ENCODE measurements around the gene UBE2Q1. TPM values are rescaled to one million over a fixed set of nuclear protein-coding genes. Genes with fewer than 3 reads are reported as not detected.

UBE2Q1 gene
- polyA plus RNA-seq, 1 donor (not counting 4 experiments of a cell fraction or from before 2014, with no cell fraction given), result 17.6 TPM

DNA sequence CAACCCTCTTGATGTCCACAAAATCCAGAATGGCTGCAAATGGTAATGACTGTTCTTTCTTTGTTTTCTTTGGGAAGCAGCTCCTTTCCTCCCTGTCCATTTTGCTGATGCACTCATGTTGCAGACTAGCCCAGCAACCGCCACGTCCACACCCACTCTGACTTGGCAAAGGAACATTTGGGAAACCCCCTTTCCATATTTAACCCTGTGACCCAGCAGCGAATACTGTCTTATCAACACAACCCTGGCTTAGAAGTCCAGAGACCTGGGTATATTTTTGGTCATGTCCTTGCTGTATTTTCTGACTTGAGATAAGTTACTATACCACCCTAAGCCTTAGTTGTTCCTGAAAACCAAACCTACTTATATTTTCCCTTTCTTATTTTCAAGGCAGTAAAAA, 38.1 kb downstream of the UBE2Q1 start:
- H3K4me2 ChIP-seq (ENCODE audit: control insufficient read depth, extremely low read depth, insufficient read depth, low read depth, low read length), result no peak overlapping the region
- peak overlapping the region; percentile 78 for H2AFZ ChIP-seq (ENCODE audit: control insufficient read depth, low read length)
- DNase-seq (ENCODE audit: low read depth, low spot score) (no peak), FAIRE-seq (no peak)
- H3K27ac ChIP-seq (ENCODE audit: control insufficient read depth, insufficient read depth, low read length), result no peak overlapping the region
- H3K9ac ChIP-seq (ENCODE audit: control insufficient read depth, extremely low read depth, insufficient read depth, low read length), result no peak overlapping the region
- no peak overlapping the region for H3K4me3 ChIP-seq (ENCODE audit: control insufficient read depth in 2 of 3, extremely low read depth in 1 of 3, insufficient read depth in 2 of 3, low read depth in 1 of 3, low read length in 3 of 3)
- peaks cover 2% of the 10 kb centered on the region for H3K27me3 ChIP-seq (ENCODE audit: control insufficient read depth, extremely low read depth, insufficient read depth, low read length)
- H4K20me1 ChIP-seq (ENCODE audit: control insufficient read depth, extremely low read depth, insufficient read depth, low read length), result no peaks in the 10 kb centered on the region
- no peaks in the 10 kb centered on the region for H3K9me1 ChIP-seq (ENCODE audit: control insufficient read depth, extremely low read depth, insufficient read depth, low read length)
- no peaks in the 10 kb centered on the region for H3K9me3 ChIP-seq (ENCODE audit: control insufficient read depth, low read depth, low read length)
- TF ChIP-seq, protein P1, sequence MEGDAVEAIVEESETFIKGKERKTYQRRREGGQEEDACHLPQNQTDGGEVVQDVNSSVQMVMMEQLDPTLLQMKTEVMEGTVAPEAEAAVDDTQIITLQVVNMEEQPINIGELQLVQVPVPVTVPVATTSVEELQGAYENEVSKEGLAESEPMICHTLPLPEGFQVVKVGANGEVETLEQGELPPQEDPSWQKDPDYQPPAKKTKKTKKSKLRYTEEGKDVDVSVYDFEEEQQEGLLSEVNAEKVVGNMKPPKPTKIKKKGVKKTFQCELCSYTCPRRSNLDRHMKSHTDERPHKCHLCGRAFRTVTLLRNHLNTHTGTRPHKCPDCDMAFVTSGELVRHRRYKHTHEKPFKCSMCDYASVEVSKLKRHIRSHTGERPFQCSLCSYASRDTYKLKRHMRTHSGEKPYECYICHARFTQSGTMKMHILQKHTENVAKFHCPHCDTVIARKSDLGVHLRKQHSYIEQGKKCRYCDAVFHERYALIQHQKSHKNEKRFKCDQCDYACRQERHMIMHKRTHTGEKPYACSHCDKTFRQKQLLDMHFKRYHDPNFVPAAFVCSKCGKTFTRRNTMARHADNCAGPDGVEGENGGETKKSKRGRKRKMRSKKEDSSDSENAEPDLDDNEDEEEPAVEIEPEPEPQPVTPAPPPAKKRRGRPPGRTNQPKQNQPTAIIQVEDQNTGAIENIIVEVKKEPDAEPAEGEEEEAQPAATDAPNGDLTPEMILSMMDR (optimal IDR thresholded peaks at IDR 0.05 in 1 of 3, IDR thresholded peaks at IDR 0.05 in 1 of 3, conservative IDR thresholded peaks at IDR 0.05 in 1 of 3; ENCODE audit: extremely low read depth in 1 of 3, insufficient read depth in 2 of 3, low read length in 3 of 3), result no peak
- no peak for TF ChIP-seq EZH2 (IDR thresholded peaks at IDR 0.05; ENCODE audit: low read length)
- peaks cover 12% of the 10 kb centered on the region for H3K4me1 ChIP-seq (ENCODE audit: control insufficient read depth, extremely low read depth, insufficient read depth, low read length)
- dilution Hi-C loops (cut with MboI; ENCODE audit: extremely low pct_ligation_motif_present, low sequenced_read_pairs), result no loop called here
- H3K79me2 ChIP-seq (ENCODE audit: control insufficient read depth, insufficient read depth, low read length), result no peaks in the 10 kb centered on the region
- no peaks in the 10 kb centered on the region for H3K36me3 ChIP-seq (ENCODE audit: control insufficient read depth in 2 of 2, extremely low read depth in 1 of 2, insufficient read depth in 2 of 2, low read length in 2 of 2)

DNA sequence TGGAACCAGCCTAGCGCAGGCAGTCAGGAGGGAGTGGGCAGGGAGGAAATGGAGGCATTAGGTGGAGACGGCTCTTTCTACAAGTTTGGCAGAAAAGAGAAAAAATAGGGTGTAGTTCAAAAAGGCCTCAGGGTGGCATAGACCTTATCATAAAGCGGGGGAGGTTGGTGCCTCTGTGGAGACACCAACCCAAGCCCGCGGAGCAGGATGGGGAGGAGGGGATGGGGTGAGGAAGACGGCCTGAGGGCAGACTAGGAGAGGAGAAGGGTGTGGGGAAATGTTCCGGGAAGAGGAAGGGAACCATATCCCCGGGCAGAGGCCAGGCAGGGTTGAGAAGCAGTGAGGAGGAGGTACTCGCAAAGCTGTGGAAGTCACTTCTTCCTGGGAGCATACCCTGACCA, 38.9 kb downstream of the UBE2Q1 start:
- DNase-seq (ENCODE audit: low read depth, low spot score) (no peak), FAIRE-seq (no peak)
- Histone ChIP-seq H3K27ac (ENCODE audit: control insufficient read depth, insufficient read depth, low read length) (no peak overlapping the region), H3K36me3 (ENCODE audit: control insufficient read depth in 2 of 2, extremely low read depth in 1 of 2, insufficient read depth in 2 of 2, low read length in 2 of 2) (no peaks in the 10 kb centered on the region), H3K79me2 (ENCODE audit: control insufficient read depth, insufficient read depth, low read length) (no peaks in the 10 kb centered on the region), H3K9me3 (ENCODE audit: control insufficient read depth, low read depth, low read length) (no peaks in the 10 kb centered on the region), H2AFZ (ENCODE audit: control insufficient read depth, low read length) (peak overlapping the region; percentile 78), H3K9ac (ENCODE audit: control insufficient read depth, extremely low read depth, insufficient read depth, low read length) (no peak overlapping the region), H3K27me3 (ENCODE audit: control insufficient read depth, extremely low read depth, insufficient read depth, low read length) (peaks cover 4% of the 10 kb centered on the region), H3K4me3 (ENCODE audit: control insufficient read depth in 2 of 3, extremely low read depth in 1 of 3, insufficient read depth in 2 of 3, low read depth in 1 of 3, low read length in 3 of 3) (no peak overlapping the region), H3K4me1 (ENCODE audit: control insufficient read depth, extremely low read depth, insufficient read depth, low read length) (peaks cover 12% of the 10 kb centered on the region), H3K4me2 (ENCODE audit: control insufficient read depth, extremely low read depth, insufficient read depth, low read depth, low read length) (peak overlapping the region; percentile 61), H3K9me1 (ENCODE audit: control insufficient read depth, extremely low read depth, insufficient read depth, low read length) (no peaks in the 10 kb centered on the region), H4K20me1 (ENCODE audit: control insufficient read depth, extremely low read depth, insufficient read depth, low read length) (no peaks in the 10 kb centered on the region)
- TF ChIP-seq EZH2 (IDR thresholded peaks at IDR 0.05; ENCODE audit: low read length), result no peak
- TF ChIP-seq, protein P1 (optimal IDR thresholded peaks at IDR 0.05 in 1 of 3, IDR thresholded peaks at IDR 0.05 in 1 of 3, conservative IDR thresholded peaks at IDR 0.05 in 1 of 3; ENCODE audit: extremely low read depth in 1 of 3, insufficient read depth in 2 of 3, low read length in 3 of 3), result no peak
- dilution Hi-C loops (cut with MboI; ENCODE audit: extremely low pct_ligation_motif_present, low sequenced_read_pairs), result no loop called here

Measured in keratinocyte (primary cell).